HUES64 (cell line): ENCODE results near the gene LSM12.

Source experiments
- H3K27ac ChIP-seq: 2 replicates; pipeline ENCODE4 v1.7.0; 2013; ENCODE audit warnings: low read depth, low read length, inconsistent platforms
- H3K27me3 ChIP-seq: 2 replicates; pipeline ENCODE4 v1.6.1; 2013; ENCODE audit warnings: mild to moderate bottlenecking, low read length; ENCODE audit not compliant: insufficient read depth
- H3K36me3 ChIP-seq: 2 replicates; pipeline ENCODE4 v1.6.1; 2013; ENCODE audit warnings: mild to moderate bottlenecking, low read length; ENCODE audit not compliant: insufficient read depth
- H3K4me1 ChIP-seq: 2 replicates; pipeline ENCODE4 v1.6.1; 2013; ENCODE audit warnings: mild to moderate bottlenecking, low read length, moderate library complexity; ENCODE audit not compliant: insufficient read depth
- H3K4me3 ChIP-seq: 2 replicates; pipeline ENCODE4 v1.5.1; 2013; ENCODE audit warnings: mild to moderate bottlenecking, low read length, moderate library complexity
- H3K9ac ChIP-seq: 2 replicates; pipeline ENCODE4 v1.6.1; 2013; ENCODE audit warnings: mild to moderate bottlenecking, low read depth, low read length
- H3K9me3 ChIP-seq: 2 replicates; pipeline ENCODE4 v1.6.1; 2013; ENCODE audit warnings: low read depth, low read length; ENCODE audit not compliant: insufficient read depth
- WGBS: fragments of 150-250, 120-280 bp; methylation state at CpG from one replicate; pipeline ENCODE4 v1.1.7; 2013; ENCODE audit warnings: missing lambda C conversion rate; 5-methylcytosine and 5-hydroxymethylcytosine counted together

LSM12 gene

DNA sequence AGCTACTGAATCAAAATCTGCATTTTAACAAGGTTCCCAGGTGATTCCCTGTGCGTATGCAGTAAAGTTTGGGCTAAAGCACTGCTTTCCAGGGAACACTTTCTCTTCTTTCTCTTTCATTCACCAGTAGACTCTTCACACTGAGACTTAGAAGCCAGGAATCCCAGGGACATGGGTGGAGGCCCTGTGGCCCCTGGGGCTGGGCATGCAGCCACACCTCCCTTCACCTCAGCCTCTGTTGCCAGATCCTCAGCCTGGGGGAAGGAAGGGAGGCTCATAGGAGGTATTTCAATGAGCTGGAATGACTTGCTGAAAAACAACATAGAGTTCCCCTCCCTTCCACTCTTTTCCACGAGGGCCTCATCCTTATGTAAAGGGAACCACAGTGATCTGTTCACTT lies 5.3 kb upstream of the LSM12 start:
- 24% methylated on average over 2 of the region's 2 CpGs for WGBS
- peak overlapping the region; percentile 91 for H3K4me3 ChIP-seq
- H3K27ac ChIP-seq, result peak overlapping the region; percentile 98; the same call in 1 of the 2 replicates
- peaks cover 39% of the 10 kb centered on the region for H3K36me3 ChIP-seq
- H3K9ac ChIP-seq, result peak overlapping the region; percentile 93
- no peaks in the 10 kb centered on the region for H3K9me3 ChIP-seq
- no peaks in the 10 kb centered on the region for H3K27me3 ChIP-seq
- peaks cover 12% of the 10 kb centered on the region; the same call in 1 of the 2 replicates for H3K4me1 ChIP-seq

GRCh38 chr17:44071198-44071520 lies 4.7 kb upstream of the LSM12 start:
- Histone ChIP-seq H3K9ac (peak overlapping the region; percentile 93), H3K36me3 (peaks cover 33% of the 10 kb centered on the region), H3K4me1 (peaks cover 12% of the 10 kb centered on the region; the same call in 1 of the 2 replicates), H3K27ac (peak overlapping the region; percentile 98), H3K4me3 (peak overlapping the region; percentile 91), H3K9me3 (no peaks in the 10 kb centered on the region), H3K27me3 (no peaks in the 10 kb centered on the region)
- 6% methylated on average over 3 of the region's 3 CpGs for WGBS

DNA sequence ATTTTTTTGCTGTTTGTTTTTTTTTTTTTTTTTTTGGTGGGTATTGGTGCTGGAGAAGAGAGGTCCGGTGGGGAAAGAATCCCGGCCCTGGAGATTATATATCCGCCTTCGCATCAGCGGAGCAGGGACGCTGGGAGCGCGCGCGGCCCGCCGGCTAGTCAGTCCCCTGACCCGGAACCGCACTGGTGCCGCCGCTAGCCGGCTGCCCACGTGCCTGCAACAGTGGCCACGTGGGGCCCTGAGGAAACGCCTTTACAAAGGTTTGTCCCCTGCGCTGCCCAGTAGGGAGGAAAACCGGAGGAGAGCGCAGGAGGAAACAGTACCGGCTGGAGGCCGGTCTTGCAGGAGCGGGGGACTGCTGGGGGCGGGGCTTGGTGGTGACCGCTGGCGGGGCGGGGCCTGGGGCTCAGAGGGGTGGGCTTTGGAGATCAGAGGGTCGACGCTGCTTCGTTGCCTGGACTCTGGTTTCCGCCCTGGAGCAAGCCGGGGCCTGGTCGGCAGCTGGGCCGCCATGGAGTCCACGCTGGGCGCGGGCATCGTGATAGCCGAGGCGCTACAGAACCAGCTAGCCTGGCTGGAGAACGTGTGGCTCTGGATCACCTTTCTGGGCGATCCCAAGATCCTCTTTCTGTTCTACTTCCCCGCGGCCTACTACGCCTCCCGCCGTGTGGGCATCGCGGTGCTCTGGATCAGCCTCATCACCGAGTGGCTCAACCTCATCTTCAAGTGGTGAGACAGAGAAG lies 4.2 kb upstream of the LSM12 start, which contains the start of gene G6PC3:
Gene G6PC3 (plus strand): TSS at position 281 of the 743 bp plus-strand sequence. CDS start 231 bp downstream, at position 512.
- Histone ChIP-seq H3K4me1 (peaks cover 12% of the 10 kb centered on the region; the same call in 1 of the 2 replicates), H3K27ac (peak within 1 kb of the TSS; percentile 98)
- WGBS, result under 1% methylated on average over 53 of the region's 53 CpGs

GRCh38 chr17:44069974-44070454 lies 3.5 kb upstream of the LSM12 start:
- H3K4me3 ChIP-seq, result peak overlapping the region; percentile 74
- H3K4me1 ChIP-seq, result peaks cover 15% of the 10 kb centered on the region; the same call in 1 of the 2 replicates
- 9% methylated on average over 7 of the region's 7 CpGs for WGBS
- H3K9ac ChIP-seq, result peak overlapping the region; percentile 84
- H3K27me3 ChIP-seq, result no peaks in the 10 kb centered on the region
- no peaks in the 10 kb centered on the region for H3K9me3 ChIP-seq
- H3K36me3 ChIP-seq, result peaks cover 22% of the 10 kb centered on the region
- H3K27ac ChIP-seq, result peak overlapping the region; percentile 89

More for the DNA sequence above, 4.2 kb upstream of the LSM12 start, which contains the start of gene G6PC3:
- H3K9me3 ChIP-seq, result no peaks in the 10 kb centered on the region
- H3K36me3 ChIP-seq, result peaks cover 28% of the 10 kb centered on the region
- H3K9ac ChIP-seq, result peak within 1 kb of the TSS; percentile 93
- peak within 1 kb of the TSS; percentile 91 for H3K4me3 ChIP-seq
- no peaks in the 10 kb centered on the region for H3K27me3 ChIP-seq

GRCh38 chr17:44067545-44067940 lies 1.1 kb upstream of the LSM12 start:
- no peak overlapping the region for H3K9ac ChIP-seq
- 92% methylated on average over 7 of the region's 9 CpGs for WGBS
- peaks cover 19% of the 10 kb centered on the region for H3K4me1 ChIP-seq
- no peaks in the 10 kb centered on the region for H3K27me3 ChIP-seq
- no peak overlapping the region for H3K4me3 ChIP-seq
- H3K9me3 ChIP-seq, result no peaks in the 10 kb centered on the region
- H3K27ac ChIP-seq, result no peak overlapping the region
- H3K36me3 ChIP-seq, result peaks cover 18% of the 10 kb centered on the region

- peaks cover 11% of the 10 kb centered on the region for H3K4me1 ChIP-seq
- H3K27me3 ChIP-seq, result no peaks in the 10 kb centered on the region
- no peaks in the 10 kb centered on the region for H3K9me3 ChIP-seq
- 1% methylated on average over 9 of the region's 9 CpGs for WGBS
- peak overlapping the region; percentile 72 for H3K4me3 ChIP-seq
- peaks cover 34% of the 10 kb centered on the region for H3K36me3 ChIP-seq
- H3K9ac ChIP-seq, result peak overlapping the region; percentile 97
- peak overlapping the region; percentile 97 for H3K27ac ChIP-seq
These were observed 735 bp downstream of the LSM12 start for GRCh38 chr17:44065668-44066203.

DNA sequence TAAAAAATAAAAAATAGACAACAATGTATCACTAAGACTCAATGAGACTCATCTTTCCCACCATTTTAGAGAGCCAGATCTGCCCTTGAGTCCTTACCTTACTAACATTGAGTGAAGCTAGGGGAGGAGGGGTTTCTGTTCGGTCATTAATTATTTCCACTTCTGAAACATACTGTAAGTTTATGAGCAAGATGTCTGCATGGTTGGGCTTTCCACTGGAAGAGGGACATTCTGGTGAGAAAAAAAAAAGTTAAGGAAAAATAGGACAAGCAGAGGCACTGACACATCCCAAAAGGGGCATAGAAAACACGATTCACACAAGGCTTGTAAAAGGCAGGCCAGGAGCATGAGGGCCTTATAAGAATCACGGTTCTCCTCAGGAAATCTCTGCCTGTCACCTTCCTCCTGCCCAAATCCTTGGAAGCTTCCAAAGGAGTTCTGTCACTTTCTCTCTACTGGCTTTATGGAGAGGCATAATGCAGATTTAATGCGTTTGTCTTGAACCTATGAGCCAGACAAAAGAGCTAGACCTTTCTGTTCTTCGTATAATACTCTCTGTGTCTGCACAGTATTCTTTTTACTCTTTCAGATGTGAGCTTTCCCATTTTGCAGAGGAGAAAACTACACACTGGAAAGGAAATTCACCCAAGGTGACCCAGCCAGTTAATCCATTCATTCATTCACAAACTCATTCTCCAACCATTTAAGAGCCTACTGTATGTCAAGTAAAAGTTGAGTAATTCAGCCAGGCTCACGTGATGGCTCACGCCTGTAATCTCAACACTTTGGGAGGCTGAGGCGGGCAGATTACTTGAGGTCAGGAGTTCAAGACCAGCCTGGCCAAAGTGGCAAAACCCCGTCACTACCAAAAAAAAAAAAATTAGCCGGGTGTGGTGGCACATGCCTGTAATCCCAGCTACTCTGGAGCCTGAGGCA lies 2.5 kb downstream of the LSM12 start:
- Histone ChIP-seq H3K27ac (no peak overlapping the region), H3K27me3 (no peaks in the 10 kb centered on the region), H3K4me1 (peaks cover 7% of the 10 kb centered on the region), H3K4me3 (no peak overlapping the region), H3K9me3 (no peaks in the 10 kb centered on the region), H3K9ac (0 out of 2 replicates have a peak overlapping the region, but pooled peaks have one; percentile 9), H3K36me3 (peaks cover 49% of the 10 kb centered on the region)
- WGBS, result 95% methylated on average over 9 of the region's 10 CpGs

DNA sequence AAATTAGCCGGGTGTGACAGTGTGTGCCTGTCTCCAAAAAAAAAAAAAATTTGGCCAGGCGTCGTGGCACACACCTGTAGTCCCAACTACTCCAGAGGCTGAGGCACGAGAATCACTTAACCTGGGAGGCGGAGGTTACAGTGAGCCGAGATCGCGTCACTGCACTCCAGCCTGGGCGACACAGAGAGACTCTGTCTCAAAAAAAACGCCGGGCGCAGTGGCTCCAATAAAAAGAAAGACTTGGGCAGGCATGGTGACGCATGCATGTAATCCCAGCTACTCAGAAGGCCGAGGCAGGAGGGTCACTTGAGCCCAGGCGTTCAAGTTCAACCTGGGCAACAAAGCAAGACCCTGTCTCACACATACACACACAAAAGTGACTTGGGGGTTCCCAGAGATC lies 3.6 kb downstream of the LSM12 start:
- H3K9me3 ChIP-seq, result no peaks in the 10 kb centered on the region
- no peaks in the 10 kb centered on the region for H3K27me3 ChIP-seq
- H3K27ac ChIP-seq, result no peak overlapping the region
- peaks cover 57% of the 10 kb centered on the region for H3K36me3 ChIP-seq
- H3K4me1 ChIP-seq, result peaks cover 7% of the 10 kb centered on the region
- 95% methylated on average over 15 of the region's 15 CpGs for WGBS
- no peak overlapping the region for H3K9ac ChIP-seq
- H3K4me3 ChIP-seq, result no peak overlapping the region

- peaks cover 7% of the 10 kb centered on the region for H3K4me1 ChIP-seq
- H3K9ac ChIP-seq, result no peak overlapping the region
- peaks cover 68% of the 10 kb centered on the region for H3K36me3 ChIP-seq
- WGBS, result 98% methylated on average over 1 of the region's 1 CpG
- no peaks in the 10 kb centered on the region for H3K9me3 ChIP-seq
- H3K27me3 ChIP-seq, result no peaks in the 10 kb centered on the region
- no peak overlapping the region for H3K4me3 ChIP-seq
- H3K27ac ChIP-seq, result no peak overlapping the region
These were observed 5.0 kb downstream of the LSM12 start for GRCh38 chr17:44061446-44061845.

DNA sequence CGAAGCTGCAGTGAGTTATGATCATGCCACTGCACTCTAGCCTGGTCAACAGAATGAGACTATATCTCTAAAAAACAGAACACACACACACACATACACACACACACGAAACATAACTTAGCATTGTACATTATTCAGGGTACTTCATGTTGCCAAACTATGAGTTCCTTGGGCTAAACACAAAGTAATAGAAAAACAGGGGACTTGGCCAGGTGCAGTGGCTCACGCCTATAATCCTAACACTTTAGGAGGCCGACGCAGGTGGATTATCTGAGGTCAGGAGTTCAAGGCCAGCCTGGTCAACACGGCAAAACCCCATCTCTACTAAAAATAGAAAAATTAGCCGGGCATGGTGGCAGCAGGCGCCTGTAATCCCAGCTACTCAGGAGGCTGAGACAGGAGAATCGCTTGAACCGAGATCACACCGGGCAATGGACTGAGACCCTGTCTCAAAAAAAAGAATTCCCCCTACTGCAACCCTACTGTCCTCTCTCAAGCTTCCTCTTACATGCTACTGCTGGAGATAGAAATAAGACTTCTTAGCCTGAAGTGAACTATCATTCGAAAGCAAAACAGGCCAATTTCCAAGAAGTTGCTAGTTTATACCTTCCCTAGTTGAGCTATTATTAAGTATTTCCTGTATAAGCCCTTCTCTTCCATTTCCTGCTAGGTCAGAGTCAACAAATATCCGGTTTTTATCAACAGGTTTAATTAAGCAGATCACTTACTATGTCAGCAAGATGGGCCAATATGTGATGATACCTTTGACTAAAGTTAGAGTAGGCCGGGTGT lies 7.2 kb downstream of the LSM12 start:
- Histone ChIP-seq H3K9me3 (no peaks in the 10 kb centered on the region), H3K36me3 (peaks cover 85% of the 10 kb centered on the region), H3K27me3 (no peaks in the 10 kb centered on the region), H3K9ac (no peak overlapping the region), H3K4me1 (peaks cover 3% of the 10 kb centered on the region; the same call in 1 of the 2 replicates), H3K4me3 (no peak overlapping the region), H3K27ac (no peak overlapping the region)
- 95% methylated on average over 14 of the region's 14 CpGs for WGBS
